ENCODE measurements around the gene VSIR. TPM values are rescaled to one million over a fixed set of nuclear protein-coding genes. Genes with fewer than 3 reads are reported as not detected.

Gene VSIR
- total and polyA plus RNA-seq, 3 donors from 2014 or later, result 26.1 to 54.6 (median 54.4) TPM

- Histone ChIP-seq H3K27ac (no peak overlapping the region), H3K36me3 (ENCODE audit: low read depth, missing control alignments) (no peaks in the 10 kb centered on the region), H3K4me1 (peaks cover 6% of the 10 kb centered on the region), H3K9me3 (no peaks in the 10 kb centered on the region), H3K27me3 (no peaks in the 10 kb centered on the region), H3K4me3 (no peak overlapping the region)
- DNase-seq, result no peak
- 69 to 72% methylated on average over 8 of the region's 8 CpGs for WGBS, 2 donors
- TF ChIP-seq CTCF (IDR thresholded peaks at IDR 0.05) (no peak), POLR2A (IDR thresholded peaks at IDR 0.05) (no peak)
- intact Hi-C loops (cut with DNase I; ENCODE audit: low total_unique reads), result no loop called here
These were observed 19.3 kb downstream of the VSIR start for GRCh38 chr10:71753960-71754505.

- TF ChIP-seq CTCF (IDR thresholded peaks at IDR 0.05) (no peak), POLR2A (IDR thresholded peaks at IDR 0.05) (no peak)
- intact Hi-C loops (cut with DNase I; ENCODE audit: low total_unique reads), result no loop called here
- no peaks in the 10 kb centered on the region for H3K27me3 ChIP-seq
- peak; percentile 62 for DNase-seq
- H3K36me3 ChIP-seq (ENCODE audit: low read depth, missing control alignments), result no peaks in the 10 kb centered on the region
- no peak overlapping the region for H3K4me3 ChIP-seq
- H3K4me1 ChIP-seq, result peaks cover 13% of the 10 kb centered on the region
- H3K27ac ChIP-seq, result no peak overlapping the region
- WGBS, 2 donors, result 81 to 87% methylated on average over 15 of the region's 15 CpGs
- no peaks in the 10 kb centered on the region for H3K9me3 ChIP-seq
These were observed 20.0 kb downstream of the VSIR start for GRCh38 chr10:71753091-71753959.

- 73 to 83% methylated on average over 5 to 8 of the region's 8 CpGs for WGBS, 2 donors
- Histone ChIP-seq H3K36me3 (ENCODE audit: low read depth, missing control alignments) (no peaks in the 10 kb centered on the region), H3K4me1 (peaks cover 18% of the 10 kb centered on the region), H3K27ac (no peak overlapping the region), H3K4me3 (no peak overlapping the region), H3K9me3 (no peaks in the 10 kb centered on the region), H3K27me3 (no peaks in the 10 kb centered on the region)
- TF ChIP-seq CTCF (IDR thresholded peaks at IDR 0.05), result no peak
- no peak for TF ChIP-seq POLR2A (IDR thresholded peaks at IDR 0.05)
- intact Hi-C loops (cut with DNase I; ENCODE audit: low total_unique reads), result no loop called here
- no peak for DNase-seq
These were observed 20.8 kb downstream of the VSIR start for GRCh38 chr10:71752391-71753090.

- H3K27me3 ChIP-seq, result no peaks in the 10 kb centered on the region
- intact Hi-C loops (cut with DNase I; ENCODE audit: low total_unique reads), result no loop called here
These were observed 21.6 kb downstream of the VSIR start for GRCh38 chr10:71751515-71752224.

More at GRCh38 chr10:71751515-71752224, 21.6 kb downstream of the VSIR start:
- WGBS, 2 donors, result 86 to 96% methylated on average over 3 to 14 of the region's 14 CpGs
- no peak for DNase-seq
- H3K9me3 ChIP-seq, result no peaks in the 10 kb centered on the region
- H3K4me1 ChIP-seq, result peaks cover 25% of the 10 kb centered on the region
- no peak overlapping the region for H3K27ac ChIP-seq
- no peaks in the 10 kb centered on the region for H3K36me3 ChIP-seq (ENCODE audit: low read depth, missing control alignments)
- no peak overlapping the region for H3K4me3 ChIP-seq
- no peak for TF ChIP-seq CTCF (IDR thresholded peaks at IDR 0.05)
- no peak for TF ChIP-seq POLR2A (IDR thresholded peaks at IDR 0.05)

Data from testis (tissue), 3 donors.